Activated CD4-positive, alpha-beta T cell treated with anti-CD3 and anti-CD28 coated beads for 48 hours (primary cell): ENCODE results near the gene HELZ.
"Not testable (repeated sequence)": the region's sequence is repeated elsewhere in the genome, so short reads cannot be mapped to it uniquely, and the experiment has no call there.

Experiments used
- DNase-seq: peaks from one replicate; pipeline ENCODE4 v3.0.0-alpha.2; 2020

The HELZ gene

DNA sequence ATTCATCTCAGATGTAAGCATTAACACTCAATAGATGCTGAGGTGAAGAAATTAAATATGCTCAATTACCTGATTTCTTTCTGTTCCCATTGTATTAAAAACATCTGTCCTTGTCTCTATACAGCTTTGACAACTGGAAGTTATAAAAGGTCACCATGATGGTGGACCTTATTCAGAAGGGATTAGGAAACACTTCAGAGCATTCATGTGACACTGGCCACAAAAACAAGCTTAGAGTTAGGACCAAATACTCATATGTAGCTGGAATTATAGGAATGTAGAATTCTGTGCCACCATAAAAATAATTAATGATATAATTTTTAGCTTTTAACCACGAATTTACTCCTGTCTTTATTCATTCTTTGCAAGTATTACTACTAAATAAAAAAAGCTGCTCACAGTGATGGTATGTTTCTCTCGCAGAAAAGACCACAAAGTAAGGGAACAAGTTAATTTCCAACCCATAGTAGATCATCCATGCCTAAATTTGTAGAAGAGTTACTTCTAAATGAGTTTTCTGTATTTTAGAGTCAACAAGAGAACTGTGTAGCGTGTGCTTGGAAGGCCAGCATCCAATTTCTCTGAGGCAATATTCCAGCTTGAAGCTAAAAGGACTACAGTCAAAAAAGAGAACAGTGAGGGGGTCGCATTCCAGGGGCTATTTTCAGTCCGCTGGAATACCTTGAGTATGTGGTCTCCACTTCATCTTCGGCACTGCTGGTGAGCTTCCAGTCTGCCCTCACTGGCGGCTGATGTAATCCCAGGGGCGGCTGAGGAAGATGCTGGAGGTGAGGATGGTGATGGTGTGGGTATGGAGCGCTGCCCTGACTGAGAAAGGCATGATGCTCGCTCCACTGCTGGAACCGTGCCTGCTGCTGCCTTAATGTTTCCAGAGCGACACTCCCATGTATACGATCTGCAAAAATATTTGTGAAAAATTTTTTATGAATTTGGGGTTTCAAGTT is 136.9 kb downstream of the HELZ start:
- DNase-seq, result no peak

GRCh38 chr17:67107171-67107570 is 137.8 kb downstream of the HELZ start:
- no peak for DNase-seq

- no peak for DNase-seq
Measured at GRCh38 chr17:67105213-67105612, 139.8 kb downstream of the HELZ start.

DNA sequence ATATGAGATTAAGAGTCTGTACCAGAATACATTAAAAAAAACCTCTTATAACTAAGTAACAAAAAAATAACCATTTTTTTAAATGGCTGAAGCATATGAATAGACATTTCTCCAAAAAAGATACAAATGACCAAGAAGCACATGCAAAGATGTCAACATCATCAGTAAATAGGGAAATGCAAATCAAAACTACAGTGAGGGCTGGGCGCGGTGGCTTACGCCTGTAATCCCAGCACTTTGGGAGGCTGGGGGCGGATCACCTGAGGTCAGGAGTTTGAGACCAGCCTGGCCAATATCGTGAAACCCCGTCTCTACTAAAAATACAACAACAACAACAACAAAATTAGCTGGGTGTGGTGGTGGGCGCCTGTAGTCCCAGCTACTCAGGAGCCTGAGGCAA is 140.4 kb downstream of the HELZ start:
- not testable (repeated sequence) for DNase-seq

GRCh38 chr17:67098006-67098405 is 147.0 kb downstream of the HELZ start:
- no peak for DNase-seq

GRCh38 chr17:67096609-67097008 is 148.4 kb downstream of the HELZ start:
- DNase-seq, result no peak

- DNase-seq, result no peak
Measured at GRCh38 chr17:67095803-67096202, 149.2 kb downstream of the HELZ start.

DNA sequence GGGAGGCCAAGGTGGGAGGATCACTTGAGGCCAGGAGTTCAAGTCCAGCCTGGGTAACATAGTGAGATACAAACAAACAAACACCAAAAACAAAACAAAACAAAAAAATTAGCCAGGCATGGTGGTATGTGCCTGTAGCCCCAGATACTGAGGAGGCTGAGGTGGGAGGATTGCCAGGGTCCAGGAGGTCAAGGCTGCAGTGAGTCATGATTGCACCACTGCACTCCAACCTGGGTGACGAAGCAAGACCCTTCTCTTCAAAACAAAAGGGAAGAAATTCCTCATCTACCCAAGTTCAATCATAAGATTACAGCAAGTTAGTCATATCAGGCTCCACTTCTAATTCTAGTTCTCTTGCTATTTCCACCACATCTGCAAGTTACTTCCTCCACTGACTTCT is 149.7 kb downstream of the HELZ start:
- DNase-seq, result not testable (repeated sequence)

DNA sequence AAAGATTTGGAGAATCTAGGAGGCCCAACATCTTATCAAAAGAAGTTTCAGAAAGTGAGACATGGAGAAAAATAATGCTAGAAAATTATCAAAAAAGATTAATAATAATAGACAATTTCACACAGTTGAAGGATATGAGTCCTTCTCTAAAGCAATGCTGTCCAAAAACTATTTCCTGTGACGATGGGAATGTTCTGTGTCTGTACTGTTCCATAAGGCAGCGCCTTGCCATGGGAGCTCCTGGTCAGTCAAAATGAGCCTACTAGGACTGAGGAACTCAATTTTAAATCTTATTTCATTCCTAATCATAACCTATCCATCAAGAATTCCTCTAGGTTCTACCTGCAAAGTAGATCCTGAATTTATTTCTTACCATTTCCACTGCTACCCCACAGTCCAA is 151.6 kb downstream of the HELZ start:
- no peak for DNase-seq

- not testable (repeated sequence) for DNase-seq
Measured at GRCh38 chr17:67092710-67093109, 152.3 kb downstream of the HELZ start.

- DNase-seq, result no peak
Measured at GRCh38 chr17:67092291-67092690, 152.7 kb downstream of the HELZ start.

DNA sequence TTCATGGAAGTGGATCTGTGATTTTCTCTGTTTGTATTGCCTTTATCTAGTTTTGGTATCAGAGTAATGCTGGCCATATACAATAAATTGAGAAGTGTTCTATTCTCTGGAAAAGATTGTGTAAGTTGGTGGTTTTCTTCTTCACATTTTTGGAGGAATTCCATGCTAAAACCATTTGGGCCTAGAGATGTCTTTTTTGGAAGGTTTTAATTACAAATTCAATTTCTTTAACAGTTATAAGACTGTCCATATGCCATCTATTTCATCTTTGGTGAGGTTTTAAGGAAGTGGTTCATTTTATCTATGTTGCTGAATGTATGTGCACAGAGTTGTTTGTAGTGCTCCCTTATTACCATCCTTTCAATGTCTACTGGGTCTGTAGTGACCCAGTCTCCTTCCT is 154.7 kb downstream of the HELZ start:
- no peak for DNase-seq

DNA sequence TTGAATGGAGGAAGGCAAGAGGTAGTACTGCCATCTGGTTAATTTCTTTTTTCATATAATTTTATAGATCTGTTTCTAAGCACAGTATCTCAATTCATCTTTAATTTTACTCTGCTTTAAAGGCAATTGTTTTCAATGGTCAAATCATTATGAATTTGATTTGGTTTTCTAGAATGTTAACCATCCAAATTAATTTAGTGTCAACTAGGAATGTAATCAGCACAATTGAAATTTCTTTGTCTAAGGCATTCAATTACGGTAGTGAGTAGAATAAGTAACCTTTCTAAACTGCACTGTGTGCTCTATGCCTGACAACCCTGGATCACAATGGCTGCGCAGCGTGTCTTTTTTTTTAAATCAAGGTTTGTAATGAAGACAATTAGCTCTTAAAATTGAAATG is 156.4 kb downstream of the HELZ start:
- DNase-seq, result no peak

DNA sequence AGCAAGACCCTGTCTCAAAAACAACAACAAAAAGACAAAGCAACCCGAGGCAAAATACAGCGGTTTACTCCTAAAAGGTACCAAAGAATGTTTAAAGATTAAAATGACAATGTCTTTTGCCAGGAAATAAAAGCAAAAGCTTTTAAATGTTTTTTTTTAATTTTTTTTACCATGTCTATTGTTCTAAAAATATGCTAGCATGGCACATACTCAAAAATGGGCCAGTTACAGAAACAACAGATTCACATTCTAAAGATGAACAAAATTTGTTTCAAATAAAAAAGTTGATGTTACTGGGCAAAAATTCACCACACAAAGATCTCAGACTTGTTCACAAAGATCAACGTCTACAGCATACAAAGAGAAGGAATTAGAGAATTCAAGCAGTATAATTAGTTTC is 159.6 kb downstream of the HELZ start:
- no peak for DNase-seq

- DNase-seq, result no peak
Measured at GRCh38 chr17:67082107-67082506, 162.9 kb downstream of the HELZ start.

DNA sequence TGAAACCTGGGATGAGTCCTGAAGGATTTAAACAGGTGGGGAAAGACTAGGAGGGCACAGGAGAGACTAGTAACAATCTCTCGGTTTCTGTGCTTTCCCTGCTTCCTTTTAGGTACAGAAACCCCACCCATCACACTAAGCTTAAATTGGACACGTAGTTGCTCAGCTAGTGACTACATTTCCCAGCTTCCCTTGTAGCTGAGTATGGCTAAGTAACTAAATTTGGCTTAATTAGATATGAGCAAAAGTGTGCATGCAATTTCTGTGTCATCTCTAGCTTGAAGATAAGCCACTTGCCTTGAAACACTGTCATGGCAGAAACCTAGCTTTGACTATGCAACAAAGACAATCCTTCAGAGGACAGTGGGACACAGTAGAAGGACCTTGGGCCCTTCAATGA is 164.2 kb downstream of the HELZ start:
- no peak for DNase-seq

- no peak for DNase-seq
Measured at GRCh38 chr17:67079491-67079890, 165.5 kb downstream of the HELZ start.

DNA sequence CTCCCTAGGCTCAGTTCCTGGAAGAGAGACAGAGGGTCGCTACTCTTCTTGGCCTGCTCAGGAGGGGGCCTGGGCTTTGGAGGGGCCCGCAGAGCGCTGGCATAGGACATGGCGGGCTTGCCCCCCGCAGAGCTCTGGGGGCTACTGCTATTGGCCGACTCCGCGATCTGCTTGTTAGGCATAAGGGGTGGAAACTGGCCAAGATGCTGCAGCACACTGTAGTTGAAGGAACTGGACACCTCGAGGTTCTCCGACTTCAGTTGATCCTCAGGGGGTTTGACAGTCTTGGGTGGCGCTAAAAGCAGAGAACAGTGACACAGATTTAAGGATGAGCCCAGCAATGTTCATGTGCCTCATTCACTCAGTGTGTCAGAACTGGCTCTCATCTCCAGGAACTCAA is 166.7 kb downstream of the HELZ start:
- DNase-seq, result no peak

DNA sequence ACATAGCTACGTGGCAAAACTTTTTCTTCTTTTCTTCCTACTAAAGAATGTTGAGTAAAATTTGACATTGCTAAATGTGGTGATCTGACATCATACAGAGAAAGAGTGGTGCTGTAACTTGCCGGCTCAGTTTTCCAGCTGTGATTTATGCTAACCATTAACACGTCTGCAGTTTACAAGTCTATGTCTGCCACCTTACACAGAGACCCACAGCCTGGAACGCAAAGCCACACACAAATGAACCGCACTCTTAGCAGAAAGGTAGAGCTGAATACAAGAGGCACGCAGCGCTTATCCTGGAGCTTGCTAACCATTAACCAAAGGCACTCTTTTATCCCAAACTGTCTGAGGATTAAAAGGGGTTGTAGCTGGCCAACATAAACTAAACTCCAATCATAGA is 168.7 kb downstream of the HELZ start:
- no peak for DNase-seq

GRCh38 chr17:67074781-67075180 is 170.2 kb downstream of the HELZ start:
- no peak for DNase-seq

DNA sequence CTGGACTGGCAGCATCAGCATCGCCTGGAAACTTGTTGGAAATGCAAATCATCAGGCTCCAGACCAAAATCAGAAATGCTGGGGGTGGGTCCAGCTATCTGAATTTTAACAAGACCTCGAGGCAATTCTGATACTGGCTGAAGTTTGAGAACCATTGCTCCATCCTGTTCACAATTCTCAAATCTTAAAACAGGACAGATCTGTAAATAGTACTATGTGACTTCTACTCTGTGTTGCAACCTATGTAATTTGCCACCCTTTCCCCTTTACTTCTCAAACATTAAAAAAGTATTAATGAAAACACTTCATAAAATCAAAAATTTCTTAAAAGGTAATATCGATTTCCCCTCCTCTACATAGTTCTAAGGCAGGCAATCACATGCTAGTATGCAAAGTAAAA is 172.1 kb downstream of the HELZ start:
- DNase-seq, result no peak

- no peak for DNase-seq
Measured at GRCh38 chr17:67071595-67071994, 173.4 kb downstream of the HELZ start.

- no peak for DNase-seq
Measured at GRCh38 chr17:67069603-67070136, 175.3 kb downstream of the HELZ start.

DNA sequence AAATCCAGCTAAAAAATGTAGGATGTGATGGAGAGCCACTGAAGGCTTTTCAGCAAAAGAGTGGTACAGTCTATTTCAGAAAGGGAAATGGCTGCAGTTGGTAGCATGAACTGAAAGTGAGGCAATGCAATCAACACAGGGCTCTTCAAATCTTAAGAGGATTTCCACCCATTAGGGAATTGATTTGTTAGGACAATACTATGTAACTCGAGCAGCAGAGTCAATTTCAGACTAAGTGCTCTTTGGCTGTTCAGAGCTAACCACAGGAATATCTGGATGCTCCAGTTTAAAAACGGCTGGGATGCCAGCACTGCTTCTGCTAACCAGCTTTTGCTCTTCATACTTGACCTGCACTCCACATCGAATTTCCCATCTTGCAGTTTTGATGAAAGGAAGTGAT is 176.0 kb downstream of the HELZ start:
- no peak for DNase-seq
